Naive thymus-derived CD4-positive, alpha-beta T cell (primary cell): ENCODE results near the gene RPTOR. TPM values are rescaled to one million over a fixed set of nuclear protein-coding genes. Genes with fewer than 3 reads are reported as not detected.

Source experiments
- ATAC-seq: fragments of 150-1000 bp; cut with Tn5 transposase; 2 replicates; pipeline ENCODE4 v1.10.0; 2021; ENCODE audit warnings: mild to moderate bottlenecking, moderate library complexity
- CTCF ChIA-PET: fragments of 350-600 bp; sonication (Branson Sonifier 250); formaldehyde crosslinking; loops from one replicate; lab custom pipeline; 2021; ENCODE audit warnings: antibody characterized with exemption; lab: Charles Lee
- POLR2A ChIA-PET: fragments of 350-600 bp; sonication (Branson Sonifier 250); formaldehyde crosslinking; loops from one replicate; lab custom pipeline; 2021; ENCODE audit warnings: antibody characterized with exemption, inconsistent platforms; lab: Charles Lee
- DNase-seq, 9 donors: peaks; one replicate each; pipeline versions ENCODE4 v3.0.0 to v3.0.0-alpha.2; 2020 to 2022; ENCODE audit warnings: mixed read lengths in 1 of 9
- H3K27ac ChIP-seq: one replicate; pipeline ENCODE4 v1.7.0; 2013; ENCODE audit warnings: mild to moderate bottlenecking, low read depth, low read length, moderate library complexity
- H3K27me3 ChIP-seq, 2 donors: one replicate each; pipeline ENCODE4 v1.7.0; 2013; ENCODE audit warnings: low read length in 2 of 2, mild to moderate bottlenecking in 2 of 2, moderate library complexity in 2 of 2; ENCODE audit not compliant: control insufficient read depth in 2 of 2, insufficient read depth in 2 of 2
- H3K36me3 ChIP-seq, 3 experiments: 1 replicate in 2 of 3; 2 replicates in 1 of 3; pipeline ENCODE4 v1.7.0; 2013; ENCODE audit warnings: low read length in 3 of 3, mild to moderate bottlenecking in 3 of 3, moderate library complexity in 1 of 3; ENCODE audit not compliant: insufficient read depth in 3 of 3, control insufficient read depth in 2 of 3
- H3K4me1 ChIP-seq, 2 donors: one replicate each; pipeline ENCODE4 v1.7.0; 2013; ENCODE audit warnings: low read length in 2 of 2, mild to moderate bottlenecking in 2 of 2, moderate library complexity in 1 of 2; ENCODE audit not compliant: control insufficient read depth in 2 of 2, insufficient read depth in 2 of 2
- H3K4me3 ChIP-seq: 2 replicates; pipeline ENCODE4 v1.7.0; 2013; ENCODE audit warnings: mild to moderate bottlenecking, low read length
- H3K9me3 ChIP-seq, 3 experiments: 1 replicate in 2 of 3; 2 replicates in 1 of 3; pipeline ENCODE4 v1.7.0; 2013; ENCODE audit warnings: low read length in 3 of 3; ENCODE audit not compliant: control insufficient read depth in 2 of 3
- H3K27ac Mint-ChIP-seq, 9 donors: one replicate each; pipeline ENCODE4 v1.8.0; 2020 to 2022; ENCODE audit warnings: mixed read lengths in 9 of 9, mild to moderate bottlenecking in 8 of 9, moderate library complexity in 5 of 9, inconsistent platforms in 2 of 9
- H3K27me3 Mint-ChIP-seq, 5 donors: one replicate each; pipeline ENCODE4 v1.8.0; 2021 to 2022; ENCODE audit warnings: mixed read lengths in 5 of 5, mild to moderate bottlenecking in 1 of 5
- H3K36me3 Mint-ChIP-seq, 5 donors: one replicate each; pipeline ENCODE4 v1.8.0; 2020 to 2022; ENCODE audit warnings: mixed read lengths in 5 of 5, mild to moderate bottlenecking in 3 of 5, inconsistent platforms in 1 of 5
- H3K4me1 Mint-ChIP-seq, 7 donors: one replicate each; pipeline ENCODE4 v1.8.0; 2020 to 2022; ENCODE audit warnings: mixed read lengths in 7 of 7, mild to moderate bottlenecking in 3 of 7, inconsistent platforms in 1 of 7
- H3K4me3 Mint-ChIP-seq, 10 donors: one replicate each; pipeline ENCODE4 v1.8.0; 2020 to 2022; ENCODE audit warnings: mild to moderate bottlenecking in 10 of 10, mixed read lengths in 10 of 10, moderate library complexity in 6 of 10, inconsistent platforms in 2 of 10
- H3K9me3 Mint-ChIP-seq, 11 donors: one replicate each; pipeline ENCODE4 v1.8.0; 2020 to 2022; ENCODE audit warnings: mixed read lengths in 11 of 11, mild to moderate bottlenecking in 4 of 11, inconsistent platforms in 1 of 11, moderate library complexity in 1 of 11
- intact Hi-C, 2 donors: fragments of 100-400 bp; cut with micrococcal nuclease; formaldehyde crosslinking; loops; one replicate each; pipeline ENCODE4 v1.15.1; 2023
- polyA plus RNA-seq, 2 donors: library from polyadenylated mRNA; unstranded; fragments of 300-500 nt; fragmentation: Illumina TruSeq; gene quantifications; one replicate each; pipeline ENCODE4 v1.2.3, GENCODE V29; 2021
- total RNA-seq, 6 experiments: library from RNA in 5 of 6; stranded (reverse) in 5 of 6; gene quantifications; 1 replicate in 5 of 6; 2 replicates in 1 of 6; pipeline ENCODE4 v1.2.3 and lab custom pipeline; 2021 to 2026

The RPTOR gene
- total and polyA plus RNA-seq, 7 experiments from 2014 or later = 10.9 to 89.8 (median 59.9) TPM

- no peak overlapping the region for H3K27ac ChIP-seq
These were observed 59.5 kb downstream of the RPTOR start for GRCh38 chr17:80604009-80604669.

GRCh38 chr17:80604670-80605010, 60.0 kb downstream of the RPTOR start:
- Mint-ChIP-seq H3K27me3 (no peaks in the 10 kb centered on the region), H3K4me3 (peak overlapping the region in 1 of 10 donors; percentile 27), H3K36me3 (peaks cover 0 to 26% (median 19%) of the 10 kb centered on the region in 5 donors), H3K27ac (peak overlapping the region in 6 of 9 donors; percentile 43 to 79 (median 58)), H3K9me3 (peaks cover 0 to 2% (median 0%) of the 10 kb centered on the region in 11 donors), H3K4me1 (peaks cover 44 to 81% (median 68%) of the 10 kb centered on the region in 7 donors)
- H3K9me3 ChIP-seq = no peaks in the 10 kb centered on the region
- intact Hi-C loops = no loop called here
- POLR2A ChIA-PET = interaction anchor here (1.0 kb wide), 2 partner anchors 20 to 45 kb away, joined by 3 read pairs; no protein-coding TSS in a partner anchor
- ATAC-seq = no peak
- no peaks in the 10 kb centered on the region for H3K27me3 ChIP-seq
- H3K27ac ChIP-seq = no peak overlapping the region
- no peaks in the 10 kb centered on the region for H3K36me3 ChIP-seq
- peaks cover 10 to 22% of the 10 kb centered on the region in 2 donors for H3K4me1 ChIP-seq
- DNase-seq = no peak
- H3K4me3 ChIP-seq = no peak overlapping the region
- CTCF ChIA-PET = interaction anchor here (2.0 kb wide), 1 partner anchor 29 kb away, joined by 12 read pairs; no protein-coding TSS in a partner anchor

More at GRCh38 chr17:80604009-80604669, 59.5 kb downstream of the RPTOR start:
- H3K9me3 Mint-ChIP-seq = peaks cover 0 to 2% (median 0%) of the 10 kb centered on the region in 11 donors
- Histone ChIP-seq H3K36me3 (no peaks in the 10 kb centered on the region), H3K27me3 (no peaks in the 10 kb centered on the region), H3K4me3 (no peak overlapping the region), H3K4me1 (peaks cover 10 to 26% of the 10 kb centered on the region in 2 donors), H3K9me3 (no peaks in the 10 kb centered on the region)
- no peaks in the 10 kb centered on the region for H3K27me3 Mint-ChIP-seq
- H3K36me3 Mint-ChIP-seq = peaks cover 0 to 26% (median 18%) of the 10 kb centered on the region in 5 donors
- DNase-seq (no peak), ATAC-seq (no peak)
- peak overlapping the region in 8 of 9 donors; percentile 1 to 79 (median 50) for H3K27ac Mint-ChIP-seq
- H3K4me3 Mint-ChIP-seq = no peak overlapping the region
- CTCF ChIA-PET = interaction anchor here (2.0 kb wide), 1 partner anchor 29 kb away, joined by 12 read pairs; no protein-coding TSS in a partner anchor
- POLR2A ChIA-PET = interaction anchor here (0.6 to 1.0 kb wide), 4 partner anchors 20 to 120 kb away, joined by 3 to 4 read pairs (median 3); no protein-coding TSS in a partner anchor
- H3K4me1 Mint-ChIP-seq = peaks cover 47 to 81% (median 68%) of the 10 kb centered on the region in 7 donors
- intact Hi-C loops = no loop called here

- peaks cover 0 to 2% (median 0%) of the 10 kb centered on the region in 11 donors for H3K9me3 Mint-ChIP-seq
- Histone ChIP-seq H3K27ac (no peak overlapping the region), H3K4me3 (no peak overlapping the region), H3K9me3 (no peaks in the 10 kb centered on the region), H3K27me3 (no peaks in the 10 kb centered on the region), H3K36me3 (no peaks in the 10 kb centered on the region), H3K4me1 (peaks cover 10 to 24% of the 10 kb centered on the region in 2 donors)
- peaks cover 43 to 81% (median 68%) of the 10 kb centered on the region in 7 donors for H3K4me1 Mint-ChIP-seq
- intact Hi-C loops = no loop called here
- peaks cover 0 to 23% (median 20%) of the 10 kb centered on the region in 5 donors for H3K36me3 Mint-ChIP-seq
- ChIA-PET CTCF (interaction anchor here (0.6 to 2.0 kb wide), 3 partner anchors 30 to 366 kb away, joined by 3 to 12 read pairs (median 4); no protein-coding TSS in a partner anchor), POLR2A (interaction anchor here (0.9 kb wide), 1 partner anchor 186 kb away, joined by 3 read pairs; no protein-coding TSS in a partner anchor)
- peak overlapping the region in 2 of 10 donors; percentile 11 to 27 for H3K4me3 Mint-ChIP-seq
- peak overlapping the region in 6 of 9 donors; percentile 3 to 74 (median 57) for H3K27ac Mint-ChIP-seq
- DNase-seq = peak in 1 of 9 donors; percentile 58
- peak; percentile 46 for ATAC-seq
- no peaks in the 10 kb centered on the region for H3K27me3 Mint-ChIP-seq
These were observed 60.9 kb downstream of the RPTOR start for GRCh38 chr17:80605326-80606066.

- H3K4me1 ChIP-seq = peaks cover 2 to 25% of the 10 kb centered on the region in 2 donors
- intact Hi-C loops = no loop called here
These were observed 63.7 kb downstream of the RPTOR start for GRCh38 chr17:80608326-80608725.

GRCh38 chr17:80609757-80610156, 65.1 kb downstream of the RPTOR start:
- intact Hi-C loops = no loop called here
- H3K4me1 Mint-ChIP-seq = peaks cover 47 to 91% (median 71%) of the 10 kb centered on the region in 7 donors
- Histone ChIP-seq H3K4me1 (peaks cover 0 to 32% of the 10 kb centered on the region in 2 donors), H3K27ac (no peak overlapping the region), H3K36me3 (no peaks in the 10 kb centered on the region), H3K27me3 (no peaks in the 10 kb centered on the region), H3K9me3 (no peaks in the 10 kb centered on the region), H3K4me3 (no peak overlapping the region)
- DNase-seq (no peak), ATAC-seq (no peak)
- no peaks in the 10 kb centered on the region for H3K27me3 Mint-ChIP-seq
- POLR2A ChIA-PET = interaction anchor here (0.6 kb wide), 1 partner anchor 201 kb away, joined by 4 read pairs; no protein-coding TSS in a partner anchor
- peaks cover 0 to 2% (median 0%) of the 10 kb centered on the region in 11 donors for H3K9me3 Mint-ChIP-seq
- CTCF ChIA-PET = no interaction called here
- peaks cover 0 to 10% (median 6%) of the 10 kb centered on the region in 5 donors for H3K36me3 Mint-ChIP-seq
- peak overlapping the region in 6 of 9 donors; percentile 0 to 67 (median 43) for H3K27ac Mint-ChIP-seq
- peak overlapping the region in 5 of 10 donors; percentile 4 to 50 (median 43) for H3K4me3 Mint-ChIP-seq

More at GRCh38 chr17:80608326-80608725, 63.7 kb downstream of the RPTOR start:
- Mint-ChIP-seq H3K36me3 (peaks cover 0 to 16% (median 12%) of the 10 kb centered on the region in 5 donors), H3K9me3 (peaks cover 0 to 2% (median 0%) of the 10 kb centered on the region in 11 donors), H3K4me3 (no peak overlapping the region), H3K4me1 (peaks cover 44 to 91% (median 69%) of the 10 kb centered on the region in 7 donors), H3K27me3 (no peaks in the 10 kb centered on the region), H3K27ac (peak overlapping the region in 1 of 9 donors; percentile 33)
- no peak overlapping the region for H3K4me3 ChIP-seq
- ChIA-PET POLR2A (no interaction called here), CTCF (no interaction called here)
- ATAC-seq = no peak
- no peaks in the 10 kb centered on the region for H3K36me3 ChIP-seq
- no peak overlapping the region for H3K27ac ChIP-seq
- H3K27me3 ChIP-seq = no peaks in the 10 kb centered on the region
- H3K9me3 ChIP-seq = no peaks in the 10 kb centered on the region
- DNase-seq = no peak

GRCh38 chr17:80611816-80612215, 67.2 kb downstream of the RPTOR start:
- Histone ChIP-seq H3K27ac (peak overlapping the region; percentile 11), H3K9me3 (no peaks in the 10 kb centered on the region), H3K27me3 (no peaks in the 10 kb centered on the region), H3K4me3 (no peak overlapping the region), H3K36me3 (no peaks in the 10 kb centered on the region), H3K4me1 (peaks cover 0 to 44% of the 10 kb centered on the region in 2 donors)
- Mint-ChIP-seq H3K27ac (peak overlapping the region in 7 of 9 donors; percentile 36 to 92 (median 76)), H3K9me3 (no peaks in the 10 kb centered on the region), H3K4me1 (peaks cover 35 to 88% (median 73%) of the 10 kb centered on the region in 7 donors), H3K4me3 (peak overlapping the region in 3 of 10 donors; percentile 12 to 38 (median 18)), H3K36me3 (peaks cover 0 to 8% (median 4%) of the 10 kb centered on the region in 5 donors), H3K27me3 (no peaks in the 10 kb centered on the region)
- no peak for ATAC-seq
- DNase-seq = no peak
- CTCF ChIA-PET = interaction anchor here (0.7 to 1.0 kb wide), 2 partner anchors 31 to 55 kb away, joined by 3 read pairs; no protein-coding TSS in a partner anchor
- POLR2A ChIA-PET = interaction anchor here (0.7 to 1.2 kb wide), 2 partner anchors 9 to 107 kb away, joined by 3 to 5 read pairs; no protein-coding TSS in a partner anchor
- intact Hi-C loops = no loop called here
